Measurements from ENCODE around the gene SOX15.

GRCh38 chr17:7557147-7557764 is 32.6 kb downstream of the SOX15 start:
- TF ChIP-seq CTCF (IDR thresholded peaks at IDR 0.05; ENCODE audit: low read depth, low read length, poor library complexity, severe bottlenecking) = no peak
- no peak for TF ChIP-seq EZH2phosphoT487 (IDR thresholded peaks at IDR 0.05; ENCODE audit: borderline replicate concordance, low read length)

Measured in DOHH2 (cell line).